Gastrocnemius medialis (tissue), 4 donors: Measurements from ENCODE around the gene GPR141.

Source experiments
- CTCF ChIP-seq, 5 experiments: fragments of 450-650 bp in 3 of 5; fragments of 200-600 bp in 2 of 5; sonication (generic) in 2 of 5; IDR thresholded peaks in 4 of 5; conservative IDR thresholded peaks in 1 of 5; 1 replicate in 4 of 5; 2 replicates in 1 of 5; pipeline ENCODE4 v1.5.1; 2016 to 2019; ENCODE audit warnings: antibody characterized with exemption in 5 of 5, mild to moderate bottlenecking in 3 of 5, moderate library complexity in 3 of 5
- POLR2A ChIP-seq, 2 donors: fragments of 450-650 bp; IDR thresholded peaks; one replicate each; pipeline ENCODE4 v1.6.1; 2017; ENCODE audit warnings: antibody characterized with exemption in 2 of 2, mild to moderate bottlenecking in 2 of 2, moderate library complexity in 2 of 2

DNA sequence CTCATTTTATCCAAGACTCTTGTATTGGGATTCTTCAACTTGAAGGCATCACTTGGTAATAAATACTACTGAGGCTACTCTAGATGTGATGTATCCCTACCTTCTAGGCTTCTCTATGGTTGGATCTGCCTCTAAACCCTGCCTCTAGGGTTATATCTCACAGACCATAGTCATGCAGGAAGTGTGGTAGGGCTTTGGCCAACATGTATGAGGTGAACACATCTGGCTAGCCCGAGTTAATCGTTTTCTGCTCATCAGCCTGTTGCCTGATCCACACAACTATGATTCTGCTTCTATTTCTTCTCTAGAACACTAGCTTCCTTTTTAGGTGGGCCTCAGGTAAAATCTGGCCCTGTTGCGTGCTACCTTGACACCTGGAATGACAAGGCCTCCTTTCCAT is 86.2 kb downstream of the GPR141 start:
- TF ChIP-seq CTCF (IDR thresholded peaks at IDR 0.05 in 4 of 5, conservative IDR thresholded peaks at IDR 0.05 in 1 of 5) (no peak), POLR2A (IDR thresholded peaks at IDR 0.05) (no peak)
